Stimulated activated naive CD4-positive, alpha-beta T cell treated with Interleukin-2 at 50 U/mL for 16 hours (primary cell): ENCODE data around the gene MCTP1.

Source experiments
- DNase-seq: peaks from one replicate; lab custom pipeline; 2025; lab: John Stamatoyannopoulos, UW

Gene MCTP1

DNA sequence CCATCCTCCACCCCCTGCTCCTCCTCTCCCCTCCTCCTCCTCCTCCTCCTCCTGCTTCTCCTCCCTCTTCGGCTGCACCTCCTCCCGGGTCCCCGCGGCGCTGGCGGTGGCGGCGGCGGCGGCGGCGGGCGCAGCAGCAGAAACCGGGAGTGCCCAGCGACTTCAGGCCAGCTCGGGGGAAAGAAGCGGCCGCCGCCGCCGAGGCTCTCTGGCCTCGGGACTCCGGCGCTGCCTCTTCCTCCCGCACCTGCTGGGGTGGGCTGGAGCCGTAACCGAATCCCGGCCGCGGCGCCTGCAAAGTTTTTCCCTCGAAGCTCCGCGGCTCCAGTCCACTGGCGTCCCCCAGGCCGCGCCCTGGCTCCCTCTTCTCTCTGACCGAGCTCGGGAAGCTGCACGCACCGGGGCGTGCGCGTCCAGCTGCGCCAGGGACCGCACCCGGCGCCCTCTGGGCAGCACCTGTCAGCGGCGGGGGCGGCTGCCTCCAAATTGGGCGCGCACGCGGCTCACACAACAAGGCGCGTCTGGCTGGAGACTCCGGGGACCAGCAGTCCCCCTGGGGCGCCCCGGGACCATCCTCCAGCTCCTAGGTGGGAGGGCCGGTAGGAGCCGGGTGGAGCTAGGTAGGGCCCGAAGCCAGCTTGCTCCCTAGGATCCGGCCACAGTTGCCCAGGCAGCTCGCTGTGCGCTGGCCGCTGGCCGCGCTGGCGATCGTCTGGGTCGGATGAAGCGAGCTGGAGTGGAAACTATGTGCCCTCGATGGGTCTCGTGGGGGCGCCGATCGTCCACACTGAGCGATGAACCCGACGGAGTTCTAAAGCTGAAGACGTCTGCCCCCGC is at the start of gene MCTP1:
Gene MCTP1, minus strand, starts transcription at position 523 of the 837 bp plus-strand sequence.
- DNase-seq, result no peak

DNA sequence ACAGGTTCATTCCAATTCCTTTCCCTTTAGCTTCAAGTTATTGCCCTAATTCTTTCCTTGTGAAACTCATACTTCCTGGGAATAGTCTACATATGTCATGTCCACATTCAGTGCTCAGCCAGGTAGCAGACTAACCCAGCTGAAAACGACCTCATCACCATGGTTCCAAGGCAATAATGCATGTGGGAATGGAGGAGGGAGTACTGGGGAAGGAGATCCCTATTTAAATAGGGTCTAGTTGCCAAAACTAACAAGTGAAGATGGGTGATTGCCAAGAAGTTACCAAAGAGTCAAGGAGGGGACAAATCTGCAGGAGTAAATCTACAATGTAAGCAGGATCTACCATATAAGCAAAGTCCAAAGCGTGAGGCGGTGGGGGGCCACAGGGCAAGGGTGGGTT is 47.3 kb upstream of the MCTP1 start:
- DNase-seq, result no peak

DNA sequence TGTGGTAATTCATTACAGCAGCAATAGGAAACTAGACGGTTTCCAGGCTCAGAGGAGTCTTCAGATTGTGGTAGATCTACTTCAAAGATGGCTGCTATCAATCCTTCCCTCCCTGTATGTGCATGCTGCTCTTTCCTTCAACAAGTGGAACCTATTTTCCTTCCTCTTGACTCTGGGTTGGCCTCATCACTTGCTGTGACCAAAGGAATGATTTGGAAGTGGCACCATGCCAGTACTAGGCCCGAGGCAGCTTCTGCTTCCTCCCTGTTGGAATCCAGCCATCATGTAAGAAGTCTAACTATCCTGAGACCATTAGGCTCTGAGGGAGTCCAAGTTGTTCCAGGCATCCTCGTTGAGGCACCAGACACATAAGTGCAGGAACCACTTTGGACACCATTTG is 46.5 kb upstream of the MCTP1 start:
- DNase-seq, result no peak

DNA sequence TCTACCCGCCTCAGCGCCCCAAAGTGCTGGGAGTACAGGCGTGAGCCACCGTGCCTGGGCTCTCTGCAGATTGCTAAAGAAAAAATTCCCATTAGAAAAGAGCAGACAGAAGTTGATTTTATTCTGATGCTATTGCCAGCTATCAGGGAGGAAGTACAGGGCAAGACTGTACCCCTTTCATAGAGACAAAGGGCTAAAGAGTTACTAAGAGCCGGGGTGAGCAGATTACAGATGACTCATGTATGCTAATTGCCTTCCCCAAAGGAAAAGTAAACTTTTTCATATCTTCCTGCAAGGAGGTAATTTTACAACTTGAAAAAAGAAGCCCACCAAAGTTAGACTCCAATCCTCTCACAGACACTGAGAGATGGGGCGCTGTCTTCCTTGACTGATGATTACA is 42.3 kb upstream of the MCTP1 start:
- no peak for DNase-seq

DNA sequence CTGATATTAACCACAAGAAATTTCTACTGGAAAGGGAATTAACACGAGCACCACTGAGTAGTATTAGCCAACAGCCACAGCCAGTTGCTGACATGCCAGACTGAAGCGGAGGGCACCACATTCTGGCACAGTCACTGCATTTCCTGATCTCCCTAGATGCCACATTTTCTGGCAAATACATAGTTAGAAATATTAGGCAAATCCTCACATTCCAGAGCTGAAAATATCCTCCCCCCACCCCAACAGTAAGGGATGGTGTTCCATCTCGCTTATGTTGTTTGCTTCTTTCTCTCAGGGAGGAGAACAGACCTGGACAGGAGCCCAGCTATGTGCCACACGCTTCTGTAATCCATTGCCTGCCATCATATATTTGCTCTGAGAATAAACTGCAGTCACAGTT is 32.8 kb upstream of the MCTP1 start:
- no peak for DNase-seq

DNA sequence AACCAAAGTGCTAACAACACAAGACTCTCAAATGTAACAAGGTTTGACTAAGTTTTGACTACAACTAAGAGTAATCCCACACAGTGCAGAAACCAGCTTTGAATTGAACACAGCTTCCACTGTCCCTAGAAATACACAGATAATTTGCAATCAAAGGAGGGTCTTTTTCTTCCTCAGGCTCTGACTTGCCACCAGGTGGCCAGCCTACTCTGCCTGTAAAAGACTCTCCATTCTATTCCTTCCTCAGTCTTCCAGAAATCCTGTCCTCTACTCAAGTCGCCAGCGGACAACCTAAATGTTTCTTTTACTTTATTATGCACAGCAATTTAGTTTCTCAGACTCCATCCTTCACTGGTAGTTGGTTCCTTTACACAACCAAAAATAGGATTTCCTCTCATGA is 32.2 kb upstream of the MCTP1 start:
- no peak for DNase-seq

DNA sequence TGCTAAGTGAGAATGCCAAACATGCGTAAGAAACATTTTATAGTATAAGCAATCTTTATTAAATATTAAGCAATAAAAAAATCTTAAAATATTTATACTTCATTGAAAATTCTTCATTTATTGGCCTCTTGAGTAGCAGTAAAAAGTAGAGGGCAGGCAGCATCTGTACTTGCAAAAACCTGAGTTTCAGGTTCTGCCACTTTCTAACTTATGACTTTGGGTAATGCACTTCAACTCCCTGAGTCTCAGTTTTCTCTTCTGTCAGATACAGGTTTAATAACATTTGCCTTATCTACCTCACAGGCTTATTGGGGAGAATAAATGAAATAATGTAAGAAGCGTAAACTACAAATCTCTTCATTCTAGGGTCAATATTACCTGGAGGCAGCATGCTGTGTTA is 19.8 kb upstream of the MCTP1 start:
- DNase-seq, result no peak

DNA sequence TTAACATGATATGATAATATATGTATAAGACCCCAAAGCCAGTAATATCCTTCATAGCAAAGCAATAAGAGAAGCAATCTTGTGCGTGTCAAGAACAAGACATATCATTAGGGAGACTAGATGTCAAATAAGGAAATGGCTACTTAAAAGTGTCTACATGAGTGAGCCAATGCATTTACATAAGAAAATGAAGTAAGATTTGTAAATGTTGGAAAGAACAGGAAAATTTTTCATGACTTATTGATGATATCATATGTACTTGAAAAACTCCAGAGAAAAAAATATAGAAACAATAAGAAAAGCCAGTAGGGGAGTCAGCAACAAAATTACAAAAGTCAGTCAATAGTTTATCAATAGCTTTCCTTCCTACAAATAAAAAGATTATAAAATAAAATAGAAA is 13.8 kb upstream of the MCTP1 start:
- DNase-seq, result no peak

DNA sequence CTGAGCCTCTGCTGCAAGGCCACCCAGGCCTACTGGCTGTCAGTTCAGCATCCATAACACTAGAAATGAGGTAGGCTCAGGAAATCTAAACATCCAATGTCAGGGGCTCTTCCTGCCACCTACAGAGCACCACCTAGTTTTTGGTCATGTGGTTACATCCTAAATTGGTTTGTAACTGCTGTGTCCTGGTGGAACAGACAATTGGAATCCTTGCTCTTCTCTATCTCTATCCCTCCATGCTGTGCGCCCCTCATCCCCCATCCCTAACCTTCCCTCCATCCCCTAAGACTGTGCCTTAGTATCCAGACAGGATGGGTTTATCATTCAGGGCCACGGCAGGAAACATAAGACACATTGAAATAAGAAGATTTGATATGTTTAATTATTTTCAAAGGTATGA is 11.4 kb upstream of the MCTP1 start:
- no peak for DNase-seq

DNA sequence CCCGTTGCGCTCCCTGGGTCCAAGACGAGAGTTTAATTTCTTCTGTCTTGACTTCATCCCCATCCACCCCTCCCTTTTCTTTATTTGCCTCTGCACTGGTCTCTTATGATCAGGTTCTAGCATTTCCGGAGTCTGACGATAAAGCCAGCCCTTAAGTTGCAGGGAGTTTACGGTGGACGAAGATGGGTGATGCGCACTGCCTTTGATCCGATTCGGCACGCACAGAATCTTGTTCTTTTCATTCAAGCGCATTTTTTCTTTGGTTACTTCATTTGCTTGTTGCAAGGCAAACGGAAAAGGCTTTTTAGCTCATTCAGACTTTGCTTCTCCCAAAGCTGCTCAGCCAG is 488 bp upstream of the MCTP1 start:
- no peak for DNase-seq

DNA sequence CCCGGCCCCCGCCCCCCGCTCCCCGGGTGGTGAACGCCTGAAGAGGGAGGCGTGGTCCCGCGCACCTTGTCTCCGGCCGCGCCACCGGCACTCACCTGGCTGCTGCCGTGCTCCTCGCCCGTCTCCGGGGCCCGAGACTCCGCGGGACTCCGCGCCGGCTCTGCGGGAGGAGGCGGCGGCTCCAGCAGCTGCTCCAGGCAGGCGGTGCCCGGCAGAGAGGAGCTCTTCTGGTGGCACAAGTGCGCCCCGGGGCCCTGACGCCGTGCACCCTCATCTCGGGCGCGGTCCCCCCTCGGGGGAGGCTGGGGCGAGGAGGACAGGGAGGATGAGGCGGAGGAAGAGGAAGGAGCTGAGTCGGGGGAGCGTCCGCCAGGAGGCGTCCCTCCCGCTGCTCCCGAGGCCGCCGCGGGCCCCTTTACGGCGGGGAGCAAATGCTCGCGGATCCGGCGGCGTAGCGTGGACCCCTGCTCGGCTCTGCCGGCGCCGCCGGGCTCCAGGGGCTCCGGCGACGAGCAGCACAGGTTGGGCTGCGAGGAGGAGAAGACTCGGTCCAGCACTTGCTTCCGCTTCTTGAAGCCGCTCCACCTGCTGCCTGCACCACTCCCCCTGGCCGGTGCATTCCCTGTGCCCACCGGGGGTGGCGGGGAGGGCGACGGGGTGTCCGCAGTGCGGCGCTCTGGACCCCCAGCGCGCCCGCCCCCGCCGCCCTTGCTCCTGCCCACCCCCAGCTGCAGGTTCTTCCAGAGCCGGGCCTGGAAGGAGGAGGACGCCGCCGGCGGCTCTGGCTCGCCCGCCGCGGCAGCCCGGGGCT is 928 bp downstream of the MCTP1 start:
- no peak for DNase-seq

DNA sequence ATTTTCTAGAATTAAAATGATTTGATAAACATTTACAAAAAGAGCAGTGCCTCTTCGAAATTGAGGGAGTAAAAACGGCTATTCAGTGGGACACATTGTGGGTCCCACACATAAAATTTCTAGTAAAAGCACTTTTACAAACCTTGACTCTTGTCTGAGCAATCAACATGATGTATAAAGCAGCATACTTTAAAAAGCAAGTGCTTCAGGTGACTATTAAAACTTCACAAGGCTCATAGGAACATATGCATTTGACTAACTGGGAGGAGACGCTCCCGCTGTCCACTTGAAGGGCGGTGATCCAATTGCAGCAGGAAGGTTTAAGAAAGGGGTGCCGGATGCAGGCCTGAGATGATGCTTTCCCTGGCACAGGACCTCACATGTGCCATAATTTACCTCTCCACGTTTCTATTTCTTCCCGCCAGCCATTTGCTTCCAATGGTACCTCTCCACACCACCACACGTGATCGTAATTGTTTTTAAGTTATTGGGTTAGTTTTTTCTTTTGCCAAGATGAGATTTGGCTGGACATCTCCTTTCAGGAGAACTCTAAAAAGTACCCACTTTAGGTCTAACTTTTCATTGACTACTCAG is 1.8 kb downstream of the MCTP1 start:
- no peak for DNase-seq

DNA sequence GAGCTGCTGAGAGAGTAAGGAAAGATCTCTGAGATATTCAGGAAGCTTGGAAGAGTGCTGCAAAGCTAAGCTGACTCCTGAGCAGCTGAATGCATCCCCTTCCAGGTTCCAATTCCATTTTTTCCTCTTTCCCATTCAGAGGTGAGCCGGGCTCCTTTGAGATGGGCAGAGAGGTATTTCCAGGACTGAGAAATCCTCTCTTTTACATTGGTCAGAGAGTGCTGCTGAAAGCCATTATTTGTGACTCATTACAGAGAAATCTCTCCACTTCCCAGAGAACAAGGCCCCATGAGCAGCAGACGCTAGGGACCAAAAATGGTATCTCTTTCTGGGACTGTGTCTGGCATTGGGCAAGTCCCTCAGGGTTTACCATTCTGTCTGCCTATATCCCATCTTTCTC is 3.7 kb downstream of the MCTP1 start:
- DNase-seq, result no peak

DNA sequence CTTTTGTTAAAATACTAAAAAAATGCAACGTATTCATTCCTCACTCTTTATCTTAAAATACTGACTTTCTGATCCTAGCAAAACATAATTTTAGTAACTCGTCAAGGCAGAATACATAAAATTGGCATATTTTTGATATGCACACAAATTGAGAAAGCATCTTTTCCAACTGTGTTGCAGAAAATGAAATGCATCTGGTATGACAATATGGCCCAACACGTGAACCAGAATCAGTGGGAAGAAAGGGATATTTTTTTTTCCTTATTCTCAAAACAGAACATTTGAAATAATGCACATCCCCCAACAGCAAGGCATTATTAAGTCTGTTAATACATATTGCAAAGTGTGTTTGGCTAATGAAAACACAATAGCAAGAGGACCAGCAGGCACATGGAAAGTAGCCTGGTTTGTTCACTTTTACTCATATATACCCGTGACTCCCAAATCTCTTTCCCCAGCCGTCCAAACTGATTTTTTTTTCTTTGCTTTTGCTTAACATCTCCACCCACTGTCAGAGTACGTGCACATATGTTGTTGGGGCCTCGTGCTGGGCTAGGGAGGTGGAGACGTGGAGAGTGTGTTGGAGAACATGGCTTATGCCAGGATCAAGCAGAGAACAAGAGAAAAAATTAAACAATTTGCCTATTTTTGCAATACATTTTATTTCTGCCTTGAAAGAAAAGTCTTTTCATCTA is 4.3 kb downstream of the MCTP1 start:
- no peak for DNase-seq

DNA sequence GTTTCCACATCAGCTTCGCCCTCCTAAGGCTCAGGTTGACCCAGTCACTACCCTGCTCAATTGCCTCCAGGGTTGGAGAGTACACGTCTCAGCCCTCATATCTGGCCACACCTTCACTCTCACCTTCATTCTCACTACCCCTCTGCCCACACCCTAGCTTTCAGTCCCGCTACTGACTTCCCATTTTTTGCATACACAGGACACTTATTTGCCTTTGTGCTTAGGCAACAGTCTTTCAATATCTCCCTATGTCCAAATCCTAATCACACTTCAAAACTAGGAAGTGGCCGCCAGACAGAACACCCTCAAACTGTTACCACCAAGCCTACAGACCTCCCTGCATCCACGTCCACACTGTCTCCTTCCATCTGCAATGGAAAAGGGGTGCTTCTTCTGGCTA is 10.9 kb downstream of the MCTP1 start:
- no peak for DNase-seq

DNA sequence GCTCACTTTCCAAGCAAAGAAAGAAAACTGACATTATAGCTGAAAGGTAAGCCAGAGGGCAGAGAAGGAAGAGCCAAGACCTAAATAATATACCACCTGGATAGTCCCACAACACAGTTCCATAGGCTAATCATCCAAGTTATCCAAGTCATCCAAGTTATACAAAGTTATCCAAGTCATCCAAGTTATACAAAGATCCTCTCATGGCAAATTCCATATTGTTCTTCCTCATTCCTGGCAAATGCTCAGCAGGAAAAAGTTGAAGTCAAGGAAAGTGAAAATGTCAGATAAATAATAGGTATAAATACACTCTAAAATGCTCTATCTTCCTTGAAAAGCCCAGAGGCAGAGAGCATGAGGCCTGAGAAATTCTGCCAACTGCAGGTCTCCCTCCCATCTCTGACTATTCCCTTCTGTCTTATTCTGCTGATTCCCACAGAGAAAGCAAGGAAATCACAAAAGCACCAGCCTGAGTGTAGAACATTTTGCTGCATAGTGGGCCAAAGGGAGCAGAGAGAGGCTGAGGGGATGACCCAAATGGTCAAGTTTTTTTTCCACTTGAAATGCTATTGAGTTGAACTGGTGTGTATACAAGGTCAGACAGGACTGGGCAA is 12.5 kb downstream of the MCTP1 start:
- DNase-seq, result no peak

DNA sequence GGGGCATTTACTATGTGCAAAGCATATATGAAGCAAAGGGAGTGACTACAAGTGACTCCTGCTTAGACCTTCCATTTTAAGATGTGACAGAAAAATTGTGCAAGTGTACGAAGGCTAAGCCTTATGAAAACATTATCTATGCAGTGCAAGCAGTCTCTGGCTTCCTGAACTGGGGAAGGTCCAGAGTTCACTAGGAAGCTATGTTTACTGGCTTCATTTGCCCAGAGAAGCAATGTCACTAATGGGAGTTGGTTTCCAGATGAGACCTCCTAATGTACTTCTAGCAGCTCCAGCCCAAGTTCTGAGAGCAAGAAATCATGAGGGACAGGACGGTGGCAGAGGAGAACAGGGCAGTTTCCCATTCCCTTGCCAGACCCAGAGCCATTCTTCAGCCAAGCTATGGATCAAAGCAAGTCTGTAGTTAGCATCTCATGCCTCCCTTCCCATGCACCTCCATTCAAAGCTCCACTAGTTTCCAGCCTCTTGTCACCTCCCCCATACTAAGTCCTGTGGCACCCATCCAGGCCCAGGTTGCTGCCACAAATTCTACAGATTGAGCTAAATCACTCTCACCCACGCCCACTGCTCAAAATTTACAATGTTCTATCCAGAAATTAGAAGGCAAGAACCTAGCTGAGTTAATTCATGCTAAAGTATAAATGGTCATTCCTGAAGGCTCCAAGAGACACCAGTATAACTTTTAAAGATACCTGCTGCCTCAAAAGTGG is 21.8 kb downstream of the MCTP1 start:
- no peak for DNase-seq

DNA sequence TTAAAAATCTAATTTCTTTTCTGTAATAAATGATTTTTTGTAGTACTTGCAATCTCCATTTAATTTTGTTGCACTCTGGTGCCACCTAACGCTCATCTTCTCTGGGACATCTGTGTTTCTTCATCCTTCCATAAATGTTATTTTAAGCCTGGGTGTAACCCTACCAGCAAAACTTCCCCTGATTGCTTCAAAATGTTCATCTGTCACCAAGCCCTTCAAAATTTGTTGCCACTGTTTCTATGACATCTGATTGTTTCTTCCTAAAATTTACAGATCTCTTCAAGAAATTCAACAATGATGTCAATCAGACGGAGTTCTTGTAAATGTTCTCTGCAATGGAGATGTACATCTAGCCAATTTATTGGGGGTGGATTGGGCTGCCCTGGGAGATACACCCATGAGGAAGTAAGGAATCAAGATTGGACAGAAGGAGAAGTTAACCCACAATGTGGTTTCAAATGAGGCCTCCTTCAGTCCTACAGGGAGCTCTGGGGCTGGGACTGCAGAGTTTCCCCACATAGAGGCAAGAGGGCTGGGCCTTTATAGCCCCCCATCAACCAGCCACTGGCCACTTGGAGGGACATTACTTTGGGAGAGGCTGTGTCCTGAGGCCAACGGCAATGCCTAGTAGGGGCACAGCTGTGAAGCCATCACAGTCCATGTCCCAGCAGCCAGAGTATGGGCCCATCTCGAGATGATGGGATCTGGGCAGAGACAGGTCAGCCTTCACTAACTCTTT is 23.3 kb downstream of the MCTP1 start:
- DNase-seq, result no peak

DNA sequence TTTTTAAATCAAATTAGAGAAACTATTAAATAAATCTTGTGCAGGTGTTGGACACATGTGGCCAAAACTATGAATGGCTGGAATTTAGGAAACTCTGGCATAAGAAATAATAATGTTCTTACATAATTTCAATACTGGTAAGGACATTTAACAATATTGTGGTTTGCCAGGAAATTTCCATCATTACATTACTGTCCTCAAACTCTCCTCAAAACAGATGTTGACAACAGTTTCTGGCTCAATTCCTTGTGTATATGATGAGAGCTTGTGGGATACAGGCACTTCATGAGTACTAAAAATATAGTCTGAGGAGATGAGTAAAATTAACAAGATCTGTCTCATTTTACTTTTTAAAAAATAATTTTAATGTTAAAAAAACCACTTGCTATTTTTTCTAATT is 27.9 kb downstream of the MCTP1 start:
- no peak for DNase-seq

DNA sequence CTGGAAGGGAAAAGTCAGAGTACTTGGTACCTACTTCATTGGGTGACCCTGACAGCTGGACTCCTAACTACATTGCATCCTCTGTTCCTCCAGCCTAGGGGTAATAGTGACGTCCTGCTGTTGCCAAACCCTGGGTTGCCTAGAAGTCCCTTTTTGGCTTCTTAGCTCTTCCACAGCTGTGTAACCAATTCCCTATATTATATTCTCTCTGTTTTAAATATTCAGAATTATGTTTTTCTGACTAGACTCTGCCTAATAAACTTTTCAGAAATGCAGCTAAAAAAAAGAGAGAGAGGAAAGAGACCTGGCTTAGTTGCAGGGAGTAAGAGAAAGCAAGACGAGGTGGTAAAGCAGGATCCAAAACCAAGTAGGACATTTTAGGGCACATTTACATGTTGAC is 28.4 kb downstream of the MCTP1 start:
- no peak for DNase-seq

DNA sequence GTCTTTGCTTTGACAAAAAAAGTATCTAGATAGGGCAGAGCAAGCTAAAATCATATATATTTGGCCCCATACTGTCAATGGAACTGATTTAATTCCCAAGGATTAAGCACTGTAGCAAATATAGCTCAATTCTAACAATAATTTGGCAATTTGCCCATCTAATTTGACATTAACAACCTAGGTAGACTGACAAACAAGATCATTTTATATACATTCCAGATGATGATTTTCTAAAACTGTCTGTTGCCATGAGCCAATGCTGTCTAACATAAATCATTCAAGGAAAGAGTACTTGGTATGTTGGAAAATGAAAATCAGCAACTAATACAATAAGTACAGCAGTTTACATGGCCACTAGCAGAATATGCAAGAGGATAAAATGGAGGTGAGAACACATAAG is 32.1 kb downstream of the MCTP1 start:
- no peak for DNase-seq
